ENCODE results near the gene LAMA2.
"Not testable (repeated sequence)": the region's sequence is repeated elsewhere in the genome, so short reads cannot be mapped to it uniquely, and the experiment has no call there.

The LAMA2 gene

GRCh38 chr6:129138739-129139405 is 255.9 kb downstream of the LAMA2 start:
- Histone ChIP-seq H3K36me3 (replicated peaks) (no peaks in the 10 kb centered on the region), H3K27ac (no peak overlapping the region), H3K4me3 (ENCODE audit: low read depth, low read length) (no peak overlapping the region), H3K27me3 (replicated peaks) (no peaks in the 10 kb centered on the region)
- no peak for TF ChIP-seq CTCF (IDR thresholded peaks at IDR 0.05; ENCODE audit: low read depth, low read length, missing control alignments)
- in situ Hi-C loops (cut with HindIII; ENCODE audit: low pct_ligation_motif_present, low sequenced_read_pairs): no loop called here
- DNase-seq: no peak

DNA sequence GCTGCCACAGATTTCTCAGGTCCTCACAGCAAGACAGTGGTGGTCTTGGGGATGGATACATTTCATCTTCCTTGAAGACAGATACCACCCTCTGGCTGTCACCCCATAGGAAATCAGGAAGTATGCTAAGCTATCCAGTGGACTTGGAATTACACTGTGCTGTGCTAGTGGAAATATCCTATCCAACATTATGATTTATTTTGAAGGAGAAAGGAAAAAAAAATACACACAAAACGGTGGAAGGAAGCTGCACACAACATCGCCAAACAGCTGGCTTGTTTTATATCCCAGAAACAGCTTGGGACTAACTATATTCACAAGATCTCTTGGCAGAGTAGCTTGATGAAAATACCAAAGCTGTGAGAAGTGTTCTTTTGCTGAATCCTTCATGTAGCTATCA is 257.6 kb downstream of the LAMA2 start:
- H3K4me3 ChIP-seq (ENCODE audit: low read depth, low read length): no peak overlapping the region
- H3K27me3 ChIP-seq (replicated peaks): no peaks in the 10 kb centered on the region
- no peak for DNase-seq
- H3K36me3 ChIP-seq (replicated peaks): no peaks in the 10 kb centered on the region
- TF ChIP-seq CTCF (IDR thresholded peaks at IDR 0.05; ENCODE audit: low read depth, low read length, missing control alignments): no peak
- H3K27ac ChIP-seq: no peak overlapping the region
- in situ Hi-C loops (cut with HindIII; ENCODE audit: low pct_ligation_motif_present, low sequenced_read_pairs): no loop called here

DNA sequence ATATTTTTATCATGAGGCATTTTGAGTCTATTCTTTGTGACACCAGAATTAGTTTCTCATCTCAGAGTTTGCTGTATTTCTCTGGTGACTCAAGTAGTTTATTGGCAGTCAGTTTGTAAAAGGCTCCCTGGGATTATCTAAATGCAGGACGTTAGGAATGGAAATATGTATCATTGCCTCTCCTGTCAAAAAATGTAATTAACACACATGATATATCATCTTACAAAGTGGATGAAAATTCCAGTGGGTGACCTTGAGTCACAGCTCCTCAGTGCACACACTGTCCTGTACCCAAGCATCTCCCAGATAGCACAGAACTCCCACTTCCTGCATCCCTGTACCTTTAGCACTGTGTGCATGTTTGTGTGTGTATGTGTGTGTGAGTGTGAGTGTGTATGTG is 258.6 kb downstream of the LAMA2 start:
- no peak for TF ChIP-seq CTCF (IDR thresholded peaks at IDR 0.05; ENCODE audit: low read depth, low read length, missing control alignments)
- H3K4me3 ChIP-seq (ENCODE audit: low read depth, low read length): no peak overlapping the region
- DNase-seq: no peak
- in situ Hi-C loops (cut with HindIII; ENCODE audit: low pct_ligation_motif_present, low sequenced_read_pairs): no loop called here
- no peaks in the 10 kb centered on the region for H3K36me3 ChIP-seq (replicated peaks)
- no peak overlapping the region for H3K27ac ChIP-seq
- no peaks in the 10 kb centered on the region for H3K27me3 ChIP-seq (replicated peaks)

DNA sequence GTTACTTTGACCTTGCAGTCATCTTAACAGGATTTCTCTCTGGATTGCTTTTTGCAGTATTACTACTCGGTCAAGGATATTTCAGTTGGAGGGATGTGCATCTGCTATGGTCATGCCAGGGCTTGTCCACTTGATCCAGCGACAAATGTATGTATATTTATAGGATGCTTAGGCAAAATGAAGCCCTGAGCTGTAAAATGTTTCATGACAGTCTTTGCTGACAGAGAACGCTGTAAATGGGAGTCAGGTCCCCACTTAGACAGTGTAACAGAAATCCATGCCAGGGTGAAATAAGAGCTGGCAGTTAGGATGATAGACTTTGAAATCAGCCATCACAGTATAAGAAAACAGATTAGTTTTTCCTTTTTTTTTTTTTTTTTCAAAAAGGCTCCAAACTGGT is 264.0 kb downstream of the LAMA2 start:
- no peaks in the 10 kb centered on the region for H3K27me3 ChIP-seq (replicated peaks)
- no peak for TF ChIP-seq CTCF (IDR thresholded peaks at IDR 0.05; ENCODE audit: low read depth, low read length, missing control alignments)
- in situ Hi-C loops (cut with HindIII; ENCODE audit: low pct_ligation_motif_present, low sequenced_read_pairs): no loop called here
- H3K4me3 ChIP-seq (ENCODE audit: low read depth, low read length): no peak overlapping the region
- H3K27ac ChIP-seq: no peak overlapping the region
- no peak for DNase-seq
- no peaks in the 10 kb centered on the region for H3K36me3 ChIP-seq (replicated peaks)

- no peaks in the 10 kb centered on the region for H3K36me3 ChIP-seq (replicated peaks)
- no peak overlapping the region for H3K27ac ChIP-seq
- TF ChIP-seq CTCF (IDR thresholded peaks at IDR 0.05; ENCODE audit: low read depth, low read length, missing control alignments): no peak
- H3K4me3 ChIP-seq (ENCODE audit: low read depth, low read length): no peak overlapping the region
- H3K27me3 ChIP-seq (replicated peaks): no peaks in the 10 kb centered on the region
- in situ Hi-C loops (cut with HindIII; ENCODE audit: low pct_ligation_motif_present, low sequenced_read_pairs): no loop called here
- DNase-seq: no peak
Observed at GRCh38 chr6:129150507-129150906, 267.6 kb downstream of the LAMA2 start.

DNA sequence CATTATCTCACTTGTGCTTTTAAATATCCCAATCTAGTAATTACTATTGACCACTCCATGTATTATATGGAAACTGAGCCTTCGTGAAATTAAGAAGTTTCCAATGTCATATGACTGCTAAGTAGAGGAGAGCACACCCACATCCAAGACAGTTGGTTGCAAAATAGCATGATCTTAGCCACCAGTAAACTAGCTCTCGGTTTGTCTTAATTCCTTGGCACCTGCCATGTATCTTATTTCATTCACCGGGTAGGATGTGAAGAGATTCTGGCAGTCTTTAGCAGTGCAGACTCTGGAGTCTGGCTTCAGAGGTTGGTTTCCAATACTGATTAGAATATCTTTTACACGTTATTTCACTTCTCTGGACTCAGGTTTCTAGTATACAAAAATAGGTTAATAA is 270.3 kb downstream of the LAMA2 start:
- no peak for DNase-seq
- H3K4me3 ChIP-seq (ENCODE audit: low read depth, low read length): no peak overlapping the region
- TF ChIP-seq CTCF (IDR thresholded peaks at IDR 0.05; ENCODE audit: low read depth, low read length, missing control alignments): no peak
- H3K27me3 ChIP-seq (replicated peaks): no peaks in the 10 kb centered on the region
- no peaks in the 10 kb centered on the region for H3K36me3 ChIP-seq (replicated peaks)
- in situ Hi-C loops (cut with HindIII; ENCODE audit: low pct_ligation_motif_present, low sequenced_read_pairs): no loop called here
- H3K27ac ChIP-seq: no peak overlapping the region

DNA sequence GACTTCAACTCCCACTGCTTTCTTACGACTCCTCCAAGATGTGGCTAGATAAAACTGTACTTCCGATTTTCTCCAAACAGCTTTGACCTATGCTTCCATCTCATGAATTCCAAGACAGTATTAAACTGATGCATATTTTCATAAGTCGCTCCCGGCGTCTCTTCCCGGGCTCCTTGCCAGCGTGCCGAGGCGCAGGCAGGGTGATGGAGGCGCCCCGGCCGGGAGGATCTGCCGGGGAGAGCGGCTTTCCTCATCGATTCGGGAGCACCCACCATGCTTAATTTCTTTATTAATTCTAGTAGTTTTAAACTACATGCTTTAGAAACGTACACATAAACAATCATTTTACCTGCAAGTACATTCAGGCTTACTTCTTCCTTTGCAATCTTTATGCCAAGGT is 276.3 kb downstream of the LAMA2 start:
- H3K4me3 ChIP-seq (ENCODE audit: low read depth, low read length); in situ Hi-C loops (cut with HindIII; ENCODE audit: low pct_ligation_motif_present, low sequenced_read_pairs); H3K36me3 ChIP-seq (replicated peaks); DNase-seq; H3K27ac ChIP-seq; H3K27me3 ChIP-seq (replicated peaks): not testable (repeated sequence)
